ENCODE results near the gene XIAP. TPM values are rescaled to one million over a fixed set of nuclear protein-coding genes. Genes with fewer than 3 reads are reported as not detected.

The XIAP gene
- total RNA-seq, 1 donor from 2014 or later, result 49.4 TPM

DNA sequence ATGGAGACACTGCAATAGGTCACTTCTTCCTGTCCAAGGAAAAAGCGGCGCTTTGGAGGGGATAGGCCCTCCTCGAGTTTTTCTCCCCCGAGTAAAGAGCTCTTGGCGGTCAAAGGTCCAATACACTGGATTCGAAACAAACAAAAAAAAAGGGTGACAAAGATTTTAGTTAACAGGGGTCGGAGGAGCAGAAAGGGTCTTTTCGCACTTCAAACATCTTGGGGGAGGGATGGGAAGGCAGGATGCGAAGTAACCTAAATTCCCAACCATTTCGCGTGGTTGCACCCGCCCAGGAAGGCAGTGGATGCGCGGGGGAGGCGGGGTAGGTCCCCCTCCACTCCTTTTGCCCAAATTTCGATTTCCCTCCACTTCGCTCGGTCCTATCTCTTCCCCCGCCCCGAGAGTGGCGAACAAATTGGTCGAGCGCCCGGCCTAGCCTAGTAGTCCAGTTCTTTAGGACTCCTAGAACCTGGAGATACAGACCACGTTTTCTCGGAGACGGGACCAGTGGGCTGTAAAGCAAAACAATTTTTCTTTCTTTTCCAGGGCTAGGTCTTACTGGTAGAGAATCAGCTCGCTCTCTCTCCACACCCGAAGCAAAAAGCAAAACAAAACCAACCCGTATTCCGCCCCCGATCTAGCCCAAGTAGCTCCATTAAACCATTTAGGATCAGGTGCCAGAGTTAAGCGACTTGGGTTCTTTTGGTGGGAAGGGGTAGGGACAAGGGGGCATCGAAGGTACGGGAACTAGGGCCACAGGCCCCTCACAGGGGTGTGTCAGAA, 99.6 kb downstream of the XIAP start:
- intact Hi-C loops (cut with micrococcal nuclease), result loop anchor here (1.0 to 10.0 kb wide), 11 partner anchors 59 to 1335 kb away; no protein-coding TSS in a partner anchor

DNA sequence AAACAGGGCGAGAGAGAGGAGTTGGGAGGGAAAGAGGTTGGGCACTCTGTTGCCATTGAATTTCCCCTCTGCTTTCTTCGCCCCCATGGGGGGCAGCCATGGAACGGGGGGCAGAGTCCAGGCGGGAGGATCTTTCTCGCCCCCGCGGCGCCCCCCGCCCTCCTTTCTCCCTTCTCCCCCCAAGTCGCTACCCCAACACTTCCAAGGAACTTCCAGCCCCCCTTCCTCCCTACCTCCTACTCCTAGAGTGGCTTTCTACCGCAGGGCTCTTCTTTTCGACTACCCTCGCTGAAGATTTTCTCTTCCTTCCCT, 101.1 kb downstream of the XIAP start:
- intact Hi-C loops (cut with micrococcal nuclease), result loop anchor here (1.0 to 10.0 kb wide), 7 partner anchors 84 to 1244 kb away; no protein-coding TSS in a partner anchor

DNA sequence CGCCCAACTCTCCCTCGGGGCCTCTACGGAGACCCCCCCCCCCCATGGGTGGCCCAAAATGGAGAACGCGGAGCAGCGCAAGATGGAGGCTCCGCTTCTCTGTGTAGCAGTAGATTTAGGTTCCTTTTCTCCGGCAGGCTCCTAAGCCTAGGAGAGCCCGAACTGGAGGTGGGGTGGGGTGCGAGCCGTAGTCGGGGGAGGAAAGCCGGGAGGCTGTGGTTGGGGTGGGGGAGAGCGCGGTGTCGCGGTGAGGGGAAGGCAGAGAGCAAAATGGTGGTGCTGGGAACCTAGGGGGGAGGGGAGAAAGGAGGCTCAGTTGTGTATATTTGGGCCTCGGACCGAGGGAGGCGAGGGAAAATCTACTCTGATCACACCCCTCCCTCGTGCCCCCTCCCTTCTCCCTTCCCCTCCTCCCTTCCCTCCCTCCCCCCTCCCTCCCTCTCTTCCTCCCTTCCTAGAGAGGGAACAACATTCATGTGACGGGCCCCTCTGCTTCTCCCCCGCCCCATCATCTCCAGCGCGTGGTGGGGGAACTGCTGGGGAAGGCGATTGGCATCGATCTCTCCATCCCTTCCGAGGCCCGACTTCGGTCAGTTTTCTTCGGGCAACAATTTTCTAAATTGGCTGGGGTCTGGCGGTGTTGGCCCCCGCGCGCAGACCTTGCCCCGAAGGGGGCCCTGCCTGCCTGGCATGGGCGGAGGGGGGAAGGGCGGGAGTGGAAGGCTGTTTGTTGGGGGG, 101.6 kb downstream of the XIAP start, which contains the start of gene STAG2:
TSS of gene STAG2 (plus strand) at position 439 of the 738 bp plus-strand sequence. CDS start 60,922 bp downstream, outside the sequence.
- intact Hi-C loops (cut with micrococcal nuclease), result loop anchor here (1.0 to 10.0 kb wide), 7 partner anchors 84 to 1243 kb away; partner anchors contain the start of genes SH2D1A and XIAP

DNA sequence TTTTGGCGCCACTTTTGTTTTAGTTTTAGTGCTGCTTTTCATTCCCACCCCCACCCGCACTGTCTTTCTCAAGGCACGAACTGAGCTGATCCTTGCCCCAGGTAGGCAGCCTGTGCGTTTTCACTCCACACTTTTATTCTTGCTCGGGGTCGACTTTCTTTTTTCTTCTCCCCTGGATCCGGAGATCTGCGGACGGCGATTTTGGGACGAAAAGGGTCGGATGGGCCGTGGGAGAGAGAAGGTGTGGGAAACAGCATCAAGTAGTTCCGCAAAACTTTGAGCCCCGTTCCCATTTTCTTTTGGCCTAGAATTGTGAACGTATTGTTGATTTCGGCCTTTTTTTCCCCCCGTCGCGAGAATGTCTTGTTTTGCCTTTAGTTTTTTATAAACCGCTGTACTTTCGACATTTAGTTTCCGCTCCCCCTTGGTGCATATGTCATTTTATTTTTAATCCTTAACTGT, 102.2 kb downstream of the XIAP start:
- intact Hi-C loops (cut with micrococcal nuclease), result loop anchor here (1.0 to 10.0 kb wide), 7 partner anchors 85 to 1243 kb away; partner anchors contain the start of genes SH2D1A and XIAP

DNA sequence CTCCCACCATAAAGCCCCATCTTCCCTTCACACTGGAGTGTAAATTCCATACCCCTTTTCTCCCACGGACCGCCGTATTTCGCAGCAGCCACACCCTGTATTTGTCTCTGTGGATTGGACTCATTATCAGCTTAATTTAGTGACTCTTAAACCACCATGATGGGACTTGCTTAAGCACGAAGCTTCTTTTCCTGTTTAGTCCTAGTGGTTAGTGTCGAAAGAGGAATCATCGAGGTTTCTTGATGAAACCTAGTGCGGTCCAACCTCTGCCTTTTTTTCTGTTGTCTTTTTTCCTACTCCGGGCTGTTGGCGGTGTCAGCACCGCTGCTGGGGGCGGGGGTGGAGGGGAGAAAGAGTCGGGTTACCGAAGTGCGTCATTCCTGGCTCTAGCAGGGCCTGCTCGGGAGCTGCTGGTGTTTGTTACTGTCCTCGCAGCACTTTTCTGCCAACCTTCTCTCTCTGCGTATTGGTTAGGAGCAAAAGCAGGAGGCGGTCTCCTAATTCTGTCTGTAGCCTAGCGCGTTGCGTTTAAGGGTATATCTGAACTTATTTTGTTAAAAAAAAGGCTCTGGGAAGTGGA, 103.0 kb downstream of the XIAP start:
- intact Hi-C loops (cut with micrococcal nuclease), result loop anchor here (1.0 to 10.0 kb wide), 10 partner anchors 86 to 1242 kb away; partner anchors contain the start of genes SH2D1A, THOC2 and XIAP

Other genes with a start within 250 kb of the XIAP start
- gene THOC2, start 127.0 kb upstream of the XIAP start, total RNA-seq, result 78.8 and 79.3 TPM in 2 replicates
- 92.0 and 101 TPM in 2 replicates for gene STAG2, start 101.7 kb downstream of the XIAP start, total RNA-seq

Data from T-helper 1 cell treated with Interleukin-12 subunit alpha and Interleukin-12 subunit beta and Interleukin-4 antibody, amounts not matched to agents 30 ng/mL and 1 ng/mL, for 36 hours (primary cell).